HL-60 (cell line): ENCODE data around the gene TEX22.

Experiments used
- DNase-seq, 2 experiments: peaks; one replicate each; pipeline ENCODE4 v3.0.0-alpha.2; 2010 to 2020; ENCODE audit warnings: low read depth in 1 of 2, low spot score in 1 of 2
- H3K27ac ChIP-seq: fragments of 250-450 bp; sonication (Bioruptor Pico); replicated peaks from 2 replicates; pipeline ENCODE4 v1.5.1; 2020; ENCODE audit warnings: mild to moderate bottlenecking, moderate library complexity
- H3K27me3 ChIP-seq: fragments of 250-450 bp; sonication (Bioruptor Pico); 2 replicates; pipeline ENCODE4 v1.5.1; 2021; ENCODE audit warnings: mild to moderate bottlenecking, moderate library complexity; ENCODE audit not compliant: insufficient read depth, poor library complexity, severe bottlenecking
- H3K4me3 ChIP-seq: replicated peaks from 2 replicates; pipeline ENCODE4 v1.5.1; 2011; ENCODE audit warnings: mild to moderate bottlenecking, control low read depth, low read length; ENCODE audit not compliant: insufficient read depth
- GABPA ChIP-seq: IDR thresholded peaks from 2 replicates; pipeline ENCODE4 v1.6.1; 2012; ENCODE audit warnings: low read depth
- POLR2AphosphoS5 ChIP-seq: IDR thresholded peaks from 2 replicates; pipeline ENCODE4 v1.6.1; 2012; ENCODE audit warnings: low read depth
- SPI1 ChIP-seq: IDR thresholded peaks from 2 replicates; pipeline ENCODE4 v1.6.1; 2012; ENCODE audit warnings: low read depth, mild to moderate bottlenecking, borderline replicate concordance
- TF ChIP-seq, protein P1 (sequence below): IDR thresholded peaks from one replicate; pipeline ENCODE4 v1.5.1; 2011; ENCODE audit warnings: low read length, control low read depth, inconsistent platforms; ENCODE audit not compliant: insufficient read depth
- TF ChIP-seq, protein P2 (sequence below): IDR thresholded peaks from 2 replicates; pipeline ENCODE4 v1.6.1; 2012; ENCODE audit warnings: low read depth; ENCODE audit not compliant: insufficient replicate concordance

TEX22 gene

DNA sequence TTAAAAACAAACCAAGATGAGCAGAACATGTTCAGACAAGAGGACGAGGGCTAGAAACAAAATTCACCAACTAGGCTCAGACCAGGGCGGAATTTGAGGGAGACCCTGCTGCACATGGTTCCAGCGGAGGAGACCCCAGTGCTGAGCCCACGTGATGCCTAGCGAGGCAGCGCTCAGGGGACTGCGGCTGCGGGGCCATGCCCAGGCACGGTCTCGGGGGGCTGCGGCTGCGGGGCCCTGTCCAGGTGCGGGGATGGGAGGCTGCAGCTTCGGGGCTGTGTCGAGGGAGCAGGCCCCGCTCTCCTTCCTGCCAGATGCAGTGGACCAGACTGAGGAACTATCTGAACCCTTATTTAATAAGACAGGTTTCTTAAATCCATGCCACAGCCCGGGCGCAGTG is 63.6 kb downstream of the TEX22 start:
- Histone ChIP-seq H3K27ac (no peak overlapping the region), H3K4me3 (no peak overlapping the region), H3K27me3 (no peaks in the 10 kb centered on the region)
- DNase-seq = no peak
- no peak for TF ChIP-seq SPI1
- TF ChIP-seq, protein P1, sequence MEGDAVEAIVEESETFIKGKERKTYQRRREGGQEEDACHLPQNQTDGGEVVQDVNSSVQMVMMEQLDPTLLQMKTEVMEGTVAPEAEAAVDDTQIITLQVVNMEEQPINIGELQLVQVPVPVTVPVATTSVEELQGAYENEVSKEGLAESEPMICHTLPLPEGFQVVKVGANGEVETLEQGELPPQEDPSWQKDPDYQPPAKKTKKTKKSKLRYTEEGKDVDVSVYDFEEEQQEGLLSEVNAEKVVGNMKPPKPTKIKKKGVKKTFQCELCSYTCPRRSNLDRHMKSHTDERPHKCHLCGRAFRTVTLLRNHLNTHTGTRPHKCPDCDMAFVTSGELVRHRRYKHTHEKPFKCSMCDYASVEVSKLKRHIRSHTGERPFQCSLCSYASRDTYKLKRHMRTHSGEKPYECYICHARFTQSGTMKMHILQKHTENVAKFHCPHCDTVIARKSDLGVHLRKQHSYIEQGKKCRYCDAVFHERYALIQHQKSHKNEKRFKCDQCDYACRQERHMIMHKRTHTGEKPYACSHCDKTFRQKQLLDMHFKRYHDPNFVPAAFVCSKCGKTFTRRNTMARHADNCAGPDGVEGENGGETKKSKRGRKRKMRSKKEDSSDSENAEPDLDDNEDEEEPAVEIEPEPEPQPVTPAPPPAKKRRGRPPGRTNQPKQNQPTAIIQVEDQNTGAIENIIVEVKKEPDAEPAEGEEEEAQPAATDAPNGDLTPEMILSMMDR = no peak
- TF ChIP-seq GABPA = no peak
- TF ChIP-seq, protein P2, sequence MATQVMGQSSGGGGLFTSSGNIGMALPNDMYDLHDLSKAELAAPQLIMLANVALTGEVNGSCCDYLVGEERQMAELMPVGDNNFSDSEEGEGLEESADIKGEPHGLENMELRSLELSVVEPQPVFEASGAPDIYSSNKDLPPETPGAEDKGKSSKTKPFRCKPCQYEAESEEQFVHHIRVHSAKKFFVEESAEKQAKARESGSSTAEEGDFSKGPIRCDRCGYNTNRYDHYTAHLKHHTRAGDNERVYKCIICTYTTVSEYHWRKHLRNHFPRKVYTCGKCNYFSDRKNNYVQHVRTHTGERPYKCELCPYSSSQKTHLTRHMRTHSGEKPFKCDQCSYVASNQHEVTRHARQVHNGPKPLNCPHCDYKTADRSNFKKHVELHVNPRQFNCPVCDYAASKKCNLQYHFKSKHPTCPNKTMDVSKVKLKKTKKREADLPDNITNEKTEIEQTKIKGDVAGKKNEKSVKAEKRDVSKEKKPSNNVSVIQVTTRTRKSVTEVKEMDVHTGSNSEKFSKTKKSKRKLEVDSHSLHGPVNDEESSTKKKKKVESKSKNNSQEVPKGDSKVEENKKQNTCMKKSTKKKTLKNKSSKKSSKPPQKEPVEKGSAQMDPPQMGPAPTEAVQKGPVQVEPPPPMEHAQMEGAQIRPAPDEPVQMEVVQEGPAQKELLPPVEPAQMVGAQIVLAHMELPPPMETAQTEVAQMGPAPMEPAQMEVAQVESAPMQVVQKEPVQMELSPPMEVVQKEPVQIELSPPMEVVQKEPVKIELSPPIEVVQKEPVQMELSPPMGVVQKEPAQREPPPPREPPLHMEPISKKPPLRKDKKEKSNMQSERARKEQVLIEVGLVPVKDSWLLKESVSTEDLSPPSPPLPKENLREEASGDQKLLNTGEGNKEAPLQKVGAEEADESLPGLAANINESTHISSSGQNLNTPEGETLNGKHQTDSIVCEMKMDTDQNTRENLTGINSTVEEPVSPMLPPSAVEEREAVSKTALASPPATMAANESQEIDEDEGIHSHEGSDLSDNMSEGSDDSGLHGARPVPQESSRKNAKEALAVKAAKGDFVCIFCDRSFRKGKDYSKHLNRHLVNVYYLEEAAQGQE = no peak
- no peak for TF ChIP-seq POLR2AphosphoS5
